Parathyroid adenoma (tissue), 2 donors: ENCODE data around the gene SORBS1.

Experiments used
- H2AFZ ChIP-seq: fragments of 300-600 bp; sonication (generic); one replicate; pipeline ENCODE4 v1.7.0; 2017; ENCODE audit warnings: antibody characterized with exemption, mild to moderate bottlenecking
- H3K27ac ChIP-seq: fragments of 300-600 bp; sonication (generic); one replicate; pipeline ENCODE4 v1.7.0; 2017
- H3K27me3 ChIP-seq: fragments of 300-600 bp; sonication (generic); one replicate; pipeline ENCODE4 v1.7.0; 2017; ENCODE audit warnings: low read length; ENCODE audit not compliant: control insufficient read depth, insufficient read depth
- H3K36me3 ChIP-seq: fragments of 300-600 bp; sonication (generic); one replicate; pipeline ENCODE4 v1.7.0; 2017; ENCODE audit warnings: low read length; ENCODE audit not compliant: control insufficient read depth, insufficient read depth
- H3K4me1 ChIP-seq: fragments of 300-600 bp; sonication (generic); one replicate; pipeline ENCODE4 v1.7.0; 2017; ENCODE audit warnings: control low read depth
- H3K4me2 ChIP-seq: fragments of 300-600 bp; sonication (generic); one replicate; pipeline ENCODE4 v1.7.0; 2017; ENCODE audit warnings: low read length
- H3K4me3 ChIP-seq: fragments of 300-600 bp; sonication (generic); one replicate; pipeline ENCODE4 v1.7.0; 2017; ENCODE audit warnings: low read depth, low read length
- H3K79me2 ChIP-seq: fragments of 300-600 bp; sonication (generic); one replicate; pipeline ENCODE4 v1.7.0; 2017; ENCODE audit warnings: control low read depth
- H3K9ac ChIP-seq: fragments of 300-600 bp; sonication (generic); one replicate; pipeline ENCODE4 v1.7.0; 2017; ENCODE audit warnings: mild to moderate bottlenecking
- H3K9me3 ChIP-seq: fragments of 300-600 bp; sonication (generic); one replicate; pipeline ENCODE4 v1.7.0; 2017; ENCODE audit warnings: low read length; ENCODE audit not compliant: control insufficient read depth
- CTCF ChIP-seq: fragments of 300-600 bp; sonication (generic); IDR thresholded peaks from one replicate; pipeline ENCODE4 v1.7.0; 2017; ENCODE audit warnings: antibody characterized with exemption, mild to moderate bottlenecking
- donor health status: primary hyperparathyroidism.

The SORBS1 gene

GRCh38 chr10:95356190-95356955 is 204.8 kb downstream of the SORBS1 start:
- H3K9ac ChIP-seq, result no peak overlapping the region
- TF ChIP-seq CTCF, result no peak
- no peaks in the 10 kb centered on the region for H3K4me1 ChIP-seq
- H3K9me3 ChIP-seq, result no peaks in the 10 kb centered on the region
- no peak overlapping the region for H3K27ac ChIP-seq
- H3K27me3 ChIP-seq, result no peaks in the 10 kb centered on the region
- no peak overlapping the region for H3K4me3 ChIP-seq
- no peak overlapping the region for H2AFZ ChIP-seq
- no peaks in the 10 kb centered on the region for H3K79me2 ChIP-seq
- no peaks in the 10 kb centered on the region for H3K36me3 ChIP-seq
- no peak overlapping the region for H3K4me2 ChIP-seq

DNA sequence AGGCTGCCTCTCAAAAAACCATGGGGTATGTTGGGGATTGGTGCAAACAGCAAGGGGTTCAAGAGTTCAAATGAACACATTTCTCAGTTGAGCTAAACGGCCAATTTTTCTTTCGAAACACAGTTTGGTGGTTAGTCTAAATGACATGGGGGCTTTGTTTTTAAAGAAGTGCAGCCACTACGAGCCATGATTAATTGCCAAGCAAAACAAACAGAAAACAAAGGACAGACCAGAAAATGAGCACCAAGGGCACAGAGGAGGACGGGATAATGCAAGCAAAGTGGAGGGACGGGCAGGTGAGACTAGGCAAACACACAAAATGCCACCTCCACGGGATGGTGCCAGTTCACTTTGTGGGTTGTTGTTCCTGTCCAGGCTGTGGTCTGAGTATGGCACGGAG is 205.9 kb downstream of the SORBS1 start:
- no peak for TF ChIP-seq CTCF
- no peak overlapping the region for H3K4me2 ChIP-seq
- H3K4me3 ChIP-seq, result no peak overlapping the region
- no peak overlapping the region for H3K9ac ChIP-seq
- no peaks in the 10 kb centered on the region for H3K4me1 ChIP-seq
- H2AFZ ChIP-seq, result no peak overlapping the region
- H3K27ac ChIP-seq, result no peak overlapping the region
- no peaks in the 10 kb centered on the region for H3K36me3 ChIP-seq
- H3K79me2 ChIP-seq, result no peaks in the 10 kb centered on the region
- H3K9me3 ChIP-seq, result no peaks in the 10 kb centered on the region
- H3K27me3 ChIP-seq, result no peaks in the 10 kb centered on the region

DNA sequence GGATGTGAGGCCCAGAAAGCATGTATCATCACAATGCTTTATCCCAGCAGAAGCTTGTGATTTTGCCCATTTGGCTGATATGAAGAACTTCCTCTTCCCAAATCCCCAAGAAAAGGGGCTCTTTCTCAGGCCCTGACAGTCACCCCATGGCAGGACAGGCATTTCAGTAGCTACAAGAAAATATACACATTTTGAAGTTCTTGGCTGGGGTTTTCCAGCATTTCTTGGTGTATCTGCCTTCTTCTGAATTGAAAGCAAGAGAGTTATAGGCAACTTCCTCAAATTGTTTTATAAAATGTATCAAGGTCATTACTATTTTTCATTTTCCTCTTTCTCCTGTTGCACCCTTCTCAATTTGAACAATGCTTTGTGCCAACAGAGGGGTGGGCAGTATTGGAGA is 207.1 kb downstream of the SORBS1 start:
- Histone ChIP-seq H3K36me3 (no peaks in the 10 kb centered on the region), H3K79me2 (no peaks in the 10 kb centered on the region), H3K9me3 (no peaks in the 10 kb centered on the region), H3K27me3 (no peaks in the 10 kb centered on the region), H3K4me2 (no peak overlapping the region), H2AFZ (no peak overlapping the region), H3K4me1 (no peaks in the 10 kb centered on the region), H3K27ac (no peak overlapping the region), H3K4me3 (no peak overlapping the region), H3K9ac (no peak overlapping the region)
- TF ChIP-seq CTCF, result no peak

DNA sequence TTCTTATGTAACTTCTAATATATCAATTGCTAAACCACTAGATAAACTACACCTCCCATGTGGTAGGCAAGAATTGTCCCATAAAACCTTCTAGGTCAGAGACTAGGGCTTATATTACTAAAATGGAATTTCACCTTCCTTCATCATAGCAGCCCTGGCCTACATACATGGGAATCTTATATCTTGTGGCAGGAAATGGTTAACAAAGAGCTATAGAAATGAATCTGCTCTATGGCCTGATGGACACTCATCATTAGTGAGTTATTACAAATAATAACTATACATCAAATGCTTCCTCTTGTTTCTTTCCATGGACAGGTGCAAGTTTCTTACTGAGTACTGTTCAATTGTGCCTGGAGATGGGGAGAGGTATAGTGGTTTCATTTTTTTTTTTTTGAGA is 208.0 kb downstream of the SORBS1 start:
- H3K9ac ChIP-seq, result no peak overlapping the region
- no peak overlapping the region for H3K4me2 ChIP-seq
- H3K27ac ChIP-seq, result no peak overlapping the region
- H3K36me3 ChIP-seq, result no peaks in the 10 kb centered on the region
- no peaks in the 10 kb centered on the region for H3K79me2 ChIP-seq
- H3K4me1 ChIP-seq, result no peaks in the 10 kb centered on the region
- no peak for TF ChIP-seq CTCF
- H3K4me3 ChIP-seq, result no peak overlapping the region
- H3K9me3 ChIP-seq, result no peaks in the 10 kb centered on the region
- no peak overlapping the region for H2AFZ ChIP-seq
- no peaks in the 10 kb centered on the region for H3K27me3 ChIP-seq

- Histone ChIP-seq H3K4me3 (no peak overlapping the region), H3K27ac (no peak overlapping the region), H3K27me3 (no peaks in the 10 kb centered on the region), H2AFZ (no peak overlapping the region), H3K36me3 (no peaks in the 10 kb centered on the region), H3K4me1 (no peaks in the 10 kb centered on the region), H3K4me2 (no peak overlapping the region), H3K9me3 (no peaks in the 10 kb centered on the region), H3K9ac (no peak overlapping the region), H3K79me2 (no peaks in the 10 kb centered on the region)
- TF ChIP-seq CTCF, result no peak
Measured at GRCh38 chr10:95352684-95353083, 208.5 kb downstream of the SORBS1 start.
